RWPE2 (cell line): Measurements from ENCODE around the gene IRAK2.

Experiments
- ATAC-seq: fragments of 200-7000 bp; cut with Tn5 transposase; 3 replicates; pipeline ENCODE4 v1.9.1; 2021; ENCODE audit warnings: low read depth
- DNase-seq: peaks from one replicate; pipeline ENCODE4 v3.0.0-alpha.2; 2020; ENCODE audit warnings: low spot score
- H3K27ac ChIP-seq: fragments of 450-650 bp; 2 replicates; pipeline ENCODE4 v1.5.1; 2017; ENCODE audit warnings: mild to moderate bottlenecking; ENCODE audit not compliant: poor library complexity, severe bottlenecking
- H3K27me3 ChIP-seq: fragments of 250-450 bp; sonication (Bioruptor Pico); 2 replicates; pipeline ENCODE4 v1.5.1; 2021; ENCODE audit warnings: mild to moderate bottlenecking, moderate library complexity; ENCODE audit not compliant: insufficient read depth, poor library complexity, severe bottlenecking
- H3K36me3 ChIP-seq: fragments of 250-450 bp; sonication (Bioruptor Pico); 2 replicates; pipeline ENCODE4 v1.5.1; 2020; ENCODE audit warnings: low read depth, mild to moderate bottlenecking, moderate library complexity
- H3K4me1 ChIP-seq: fragments of 250-450 bp; sonication (Bioruptor Pico); 2 replicates; pipeline ENCODE4 v1.5.1; 2021; ENCODE audit warnings: mild to moderate bottlenecking, moderate library complexity; ENCODE audit not compliant: insufficient read depth, poor library complexity, severe bottlenecking
- H3K4me3 ChIP-seq: fragments of 250-450 bp; sonication (Bioruptor Pico); 2 replicates; pipeline ENCODE4 v1.5.1; 2021; ENCODE audit warnings: mild to moderate bottlenecking, moderate library complexity; ENCODE audit not compliant: severe bottlenecking
- H3K9me3 ChIP-seq: fragments of 250-450 bp; sonication (Bioruptor Pico); 2 replicates; pipeline ENCODE4 v1.5.1; 2021; ENCODE audit warnings: mild to moderate bottlenecking, moderate library complexity; ENCODE audit not compliant: severe bottlenecking
- CTCF ChIP-seq: fragments of 450-650 bp; IDR thresholded peaks from one replicate; pipeline ENCODE4 v1.5.1; 2017; ENCODE audit warnings: mild to moderate bottlenecking, moderate library complexity; ENCODE audit not compliant: poor library complexity, severe bottlenecking

Gene IRAK2

GRCh38 chr3:10223676-10224639 is 59.2 kb downstream of the IRAK2 start:
- Histone ChIP-seq H3K4me3 (no peak overlapping the region), H3K9me3 (no peaks in the 10 kb centered on the region), H3K27me3 (no peaks in the 10 kb centered on the region), H3K27ac (peak overlapping the region; percentile 67), H3K4me1 (peaks cover 21% of the 10 kb centered on the region), H3K36me3 (peaks cover 10% of the 10 kb centered on the region; the same call in 1 of the 2 replicates)
- no peak for ATAC-seq
- DNase-seq = no peak
- TF ChIP-seq CTCF = no peak

GRCh38 chr3:10224794-10225665 is 60.3 kb downstream of the IRAK2 start:
- H3K27me3 ChIP-seq = no peaks in the 10 kb centered on the region
- peaks cover 10% of the 10 kb centered on the region; the same call in 1 of the 2 replicates for H3K36me3 ChIP-seq
- H3K4me3 ChIP-seq = no peak overlapping the region
- H3K27ac ChIP-seq = no peak overlapping the region
- H3K9me3 ChIP-seq = no peaks in the 10 kb centered on the region
- DNase-seq (no peak), ATAC-seq (peak; percentile 44)
- H3K4me1 ChIP-seq = peaks cover 21% of the 10 kb centered on the region
- TF ChIP-seq CTCF = peak; percentile 84

DNA sequence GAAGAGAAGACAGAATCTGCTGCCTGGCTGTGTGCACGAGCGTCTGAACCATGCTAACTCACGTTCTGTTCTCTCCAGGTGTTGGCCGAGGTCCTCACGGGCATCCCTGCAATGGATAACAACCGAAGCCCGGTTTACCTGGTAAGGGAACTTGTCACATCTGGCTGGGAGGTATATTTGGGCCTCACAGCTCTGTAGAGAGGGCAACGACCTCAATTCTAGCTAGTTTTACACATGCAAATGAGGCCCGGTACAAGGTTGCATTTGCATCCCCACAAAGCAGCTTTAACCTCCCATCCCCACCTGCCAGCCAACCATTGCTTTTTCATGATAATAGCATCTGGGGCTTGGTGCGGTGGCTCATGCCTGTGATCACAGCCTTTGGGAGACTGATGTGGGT is 61.6 kb downstream of the IRAK2 start:
- Histone ChIP-seq H3K4me3 (no peak overlapping the region), H3K27ac (no peak overlapping the region), H3K36me3 (peaks cover 10% of the 10 kb centered on the region; the same call in 1 of the 2 replicates), H3K27me3 (no peaks in the 10 kb centered on the region), H3K9me3 (no peaks in the 10 kb centered on the region), H3K4me1 (peaks cover 11% of the 10 kb centered on the region)
- no peak for DNase-seq
- no peak for TF ChIP-seq CTCF
- ATAC-seq = no peak

DNA sequence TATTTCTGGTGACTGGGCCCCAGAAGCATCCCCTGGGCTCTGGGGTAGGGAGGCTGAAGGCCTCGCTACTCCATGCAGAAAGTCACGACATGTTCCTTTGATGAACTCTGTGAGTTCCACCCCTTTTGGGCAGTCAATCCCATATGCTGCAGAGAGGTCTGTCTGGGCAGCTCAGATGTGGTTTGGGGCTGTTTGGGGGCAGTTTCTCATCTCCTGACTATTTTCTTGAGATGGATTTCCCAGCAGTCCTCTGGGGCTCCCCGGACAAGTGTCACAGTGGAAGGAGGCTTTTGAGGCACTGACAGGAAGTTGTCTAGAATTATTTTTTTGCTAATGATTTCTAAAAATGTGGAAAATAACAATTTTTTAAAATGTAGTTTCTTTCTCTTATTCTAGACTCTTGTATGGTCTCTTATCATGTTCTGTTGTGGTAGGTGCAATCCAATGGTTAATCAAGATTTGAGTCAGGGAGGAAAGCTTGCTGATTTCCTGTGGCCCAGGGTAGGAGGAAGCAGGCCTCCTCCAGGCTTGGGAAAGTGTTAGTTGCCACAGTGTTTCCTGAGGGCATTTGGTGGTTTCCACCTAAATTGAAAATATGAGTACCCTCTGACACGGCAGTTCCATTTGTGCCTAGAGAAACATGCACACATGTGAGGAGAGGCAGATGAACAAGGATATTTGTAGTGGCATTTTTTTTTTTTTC is 63.7 kb downstream of the IRAK2 start:
- TF ChIP-seq CTCF = no peak
- Histone ChIP-seq H3K9me3 (no peaks in the 10 kb centered on the region), H3K4me3 (no peak overlapping the region), H3K4me1 (no peaks in the 10 kb centered on the region), H3K36me3 (0 out of 2 replicates have a peak, but pooled peaks cover 3% of the 10 kb centered on the region), H3K27ac (no peak overlapping the region), H3K27me3 (no peaks in the 10 kb centered on the region)
- ATAC-seq (no peak), DNase-seq (no peak)
